ENCODE measurements around the gene SNU13.

GRCh38 chr22:41699264-41700107 lies 10.8 kb upstream of the SNU13 start, which contains the start of gene MEI1:
- TF ChIP-seq CEBPB (IDR thresholded peaks at IDR 0.05; ENCODE audit: low read depth) (no peak), CTCF (IDR thresholded peaks at IDR 0.05 in 2 of 3, conservative IDR thresholded peaks at IDR 0.05 in 1 of 3; ENCODE audit: borderline replicate concordance in 1 of 3, insufficient read depth in 1 of 3, low read depth in 2 of 3, low read length in 2 of 3) (no peak), POLR2AphosphoS5 (IDR thresholded peaks at IDR 0.05; ENCODE audit: low read depth, low read length) (no peak), EZH2 (IDR thresholded peaks at IDR 0.05) (no peak), EGR1 (IDR thresholded peaks at IDR 0.05; ENCODE audit: low read depth) (no peak)
